ENCODE measurements around the gene ABCC8. TPM values are rescaled to one million over a fixed set of nuclear protein-coding genes. Genes with fewer than 3 reads are reported as not detected.
A peak's percentile ranks its signal among the peaks of the same experiment; 100 is the strongest.

ABCC8 gene
- total and polyA plus RNA-seq, 12 donors = 0.39 to 216 (median 4.0) TPM; not detected in 1

DNA sequence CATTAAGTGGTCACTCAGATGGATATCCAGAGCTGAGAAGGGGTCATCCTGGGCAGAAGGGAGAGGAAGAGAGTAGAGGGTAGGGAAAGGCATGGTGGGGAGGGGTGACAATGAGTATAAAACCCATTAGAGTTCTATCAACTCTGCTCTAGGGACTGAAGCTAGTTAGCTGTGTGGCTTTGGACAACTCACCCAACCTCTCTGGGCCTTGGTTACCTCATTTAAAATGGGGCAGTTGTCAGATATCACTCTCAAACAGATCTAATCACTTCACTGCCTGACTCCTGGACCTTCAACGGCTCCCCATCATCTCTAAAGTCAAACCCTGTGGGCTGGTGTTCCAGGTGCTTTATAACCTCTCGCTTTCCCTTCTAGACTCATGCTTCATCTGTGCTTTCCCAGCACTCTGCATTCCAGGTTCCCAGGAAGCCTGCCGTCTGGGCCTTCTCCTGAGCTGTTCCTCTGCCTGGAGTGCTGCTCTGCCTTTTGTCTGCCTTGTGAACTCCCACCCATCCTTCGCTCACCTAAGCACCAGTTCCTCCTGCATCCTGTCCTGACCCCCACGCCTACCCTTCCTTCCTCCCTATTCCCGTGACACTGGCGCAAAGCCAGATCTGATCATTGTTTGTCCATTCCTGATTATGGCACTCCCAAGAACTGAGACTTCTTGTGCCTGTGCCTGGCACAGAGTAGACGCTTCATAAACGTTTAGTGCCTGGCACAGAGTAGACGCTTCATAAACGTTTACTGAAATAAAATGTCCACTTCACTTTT lies 65.9 kb downstream of the ABCC8 start:
- TF ChIP-seq, protein P1, sequence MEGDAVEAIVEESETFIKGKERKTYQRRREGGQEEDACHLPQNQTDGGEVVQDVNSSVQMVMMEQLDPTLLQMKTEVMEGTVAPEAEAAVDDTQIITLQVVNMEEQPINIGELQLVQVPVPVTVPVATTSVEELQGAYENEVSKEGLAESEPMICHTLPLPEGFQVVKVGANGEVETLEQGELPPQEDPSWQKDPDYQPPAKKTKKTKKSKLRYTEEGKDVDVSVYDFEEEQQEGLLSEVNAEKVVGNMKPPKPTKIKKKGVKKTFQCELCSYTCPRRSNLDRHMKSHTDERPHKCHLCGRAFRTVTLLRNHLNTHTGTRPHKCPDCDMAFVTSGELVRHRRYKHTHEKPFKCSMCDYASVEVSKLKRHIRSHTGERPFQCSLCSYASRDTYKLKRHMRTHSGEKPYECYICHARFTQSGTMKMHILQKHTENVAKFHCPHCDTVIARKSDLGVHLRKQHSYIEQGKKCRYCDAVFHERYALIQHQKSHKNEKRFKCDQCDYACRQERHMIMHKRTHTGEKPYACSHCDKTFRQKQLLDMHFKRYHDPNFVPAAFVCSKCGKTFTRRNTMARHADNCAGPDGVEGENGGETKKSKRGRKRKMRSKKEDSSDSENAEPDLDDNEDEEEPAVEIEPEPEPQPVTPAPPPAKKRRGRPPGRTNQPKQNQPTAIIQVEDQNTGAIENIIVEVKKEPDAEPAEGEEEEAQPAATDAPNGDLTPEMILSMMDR (IDR thresholded peaks at IDR 0.05) = no peak
- TF ChIP-seq POLR2A (IDR thresholded peaks at IDR 0.05) = no peak
- peak overlapping the region in 1 of 5 donors; percentile 69 for H3K27ac ChIP-seq
- H3K9me3 ChIP-seq (replicated peaks in 1 of 3) = no peaks in the 10 kb centered on the region
- DNase-seq = peak in 6 of 7 donors; percentile 31 to 83 (median 48)
- intact Hi-C loops (cut with DNase I) = no loop called here
- H3K36me3 ChIP-seq (replicated peaks in 1 of 2) = no peaks in the 10 kb centered on the region
- H3K4me1 ChIP-seq (replicated peaks in 1 of 2) = peaks cover 0 to 10% of the 10 kb centered on the region in 2 donors
- H3K4me3 ChIP-seq = no peak overlapping the region
- WGBS, 4 donors = 52 to 56% (median 54%) methylated on average over 11 of the region's 11 CpGs
- H3K27me3 ChIP-seq = no peaks in the 10 kb centered on the region

DNA sequence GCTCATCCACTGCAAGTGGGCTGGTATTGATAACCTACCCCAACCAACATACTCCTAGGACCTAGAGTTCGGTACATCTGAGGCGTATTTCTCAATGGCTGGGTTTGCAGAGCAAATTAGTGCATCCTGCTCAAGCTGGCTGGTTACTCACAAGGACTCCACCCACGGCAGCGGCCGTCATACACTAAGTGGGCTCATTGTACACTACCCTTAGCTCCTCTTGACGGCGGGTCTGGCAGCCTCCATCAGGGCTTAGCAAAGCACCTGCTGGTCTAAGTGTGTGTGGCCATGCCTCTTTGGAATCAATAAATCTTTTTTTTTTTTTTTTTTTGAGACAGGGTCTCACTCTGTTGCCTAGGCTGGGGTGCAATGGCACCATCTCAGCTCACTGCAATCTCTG lies 68.0 kb downstream of the ABCC8 start:
- Histone ChIP-seq H3K36me3 (replicated peaks in 1 of 2) (no peaks in the 10 kb centered on the region), H3K9me3 (replicated peaks in 1 of 3) (no peaks in the 10 kb centered on the region), H3K4me1 (replicated peaks in 1 of 2) (peaks cover 0 to 16% of the 10 kb centered on the region in 2 donors), H3K27ac (no peak overlapping the region), H3K4me3 (no peak overlapping the region), H3K27me3 (no peaks in the 10 kb centered on the region)
- TF ChIP-seq POLR2A (IDR thresholded peaks at IDR 0.05) = no peak
- TF ChIP-seq, protein P1 (IDR thresholded peaks at IDR 0.05) = no peak
- no peak for DNase-seq
- intact Hi-C loops (cut with DNase I) = no loop called here
- WGBS, 4 donors = 90 to 94% (median 91%) methylated on average over 7 of the region's 7 CpGs

DNA sequence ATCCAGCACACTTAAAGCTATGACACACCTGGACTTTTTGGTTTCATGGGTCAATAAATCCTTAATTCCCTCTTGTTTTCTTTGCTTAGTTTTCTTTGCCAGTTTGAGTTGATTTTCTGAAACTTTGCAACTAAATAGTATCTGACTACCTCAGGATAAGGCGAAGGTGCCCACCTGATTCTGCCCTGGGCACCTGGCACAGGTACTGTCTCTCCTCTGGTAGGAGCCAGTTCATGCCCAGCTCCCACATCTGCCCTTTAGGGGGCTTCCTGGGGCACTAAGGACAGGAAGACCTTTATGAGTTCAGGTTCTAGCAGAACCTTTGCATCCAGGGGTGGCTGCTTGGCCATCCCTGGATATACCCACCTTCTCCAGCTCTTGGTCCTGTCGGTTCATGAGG lies 68.6 kb downstream of the ABCC8 start:
- peaks cover 0 to 16% of the 10 kb centered on the region in 2 donors for H3K4me1 ChIP-seq (replicated peaks in 1 of 2)
- H3K9me3 ChIP-seq (replicated peaks in 1 of 3) = no peaks in the 10 kb centered on the region
- intact Hi-C loops (cut with DNase I) = no loop called here
- no peaks in the 10 kb centered on the region for H3K36me3 ChIP-seq (replicated peaks in 1 of 2)
- TF ChIP-seq POLR2A (IDR thresholded peaks at IDR 0.05) = no peak
- no peak overlapping the region for H3K27ac ChIP-seq
- H3K4me3 ChIP-seq = no peak overlapping the region
- no peak for DNase-seq
- 71 to 82% (median 76%) methylated on average over 1 to 2 of the region's 2 CpGs for WGBS, 4 donors
- no peaks in the 10 kb centered on the region for H3K27me3 ChIP-seq

DNA sequence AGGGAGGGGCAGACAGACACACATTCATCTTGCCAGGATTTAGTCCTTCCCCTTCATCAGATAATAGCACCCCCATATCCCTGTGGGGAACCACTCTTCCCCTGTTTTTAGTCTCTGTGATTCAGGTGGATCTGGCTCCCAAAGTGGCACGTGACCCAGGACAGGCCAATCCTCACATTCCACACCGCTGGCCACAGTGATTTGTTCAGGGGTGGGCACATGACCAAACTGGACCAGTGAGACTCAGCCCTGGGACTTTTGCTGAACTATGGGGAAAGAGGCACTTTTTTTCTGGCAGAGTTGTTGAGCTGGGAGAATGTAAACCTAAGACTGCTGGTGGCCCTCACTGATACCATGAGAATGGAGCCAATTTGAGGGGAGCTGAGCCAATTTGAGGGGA lies 69.1 kb downstream of the ABCC8 start:
- H3K27me3 ChIP-seq = no peaks in the 10 kb centered on the region
- TF ChIP-seq, protein P1 (IDR thresholded peaks at IDR 0.05) = no peak
- no peak for TF ChIP-seq POLR2A (IDR thresholded peaks at IDR 0.05)
- H3K27ac ChIP-seq = peak overlapping the region in 1 of 5 donors; percentile 7
- DNase-seq = no peak
- H3K4me1 ChIP-seq (replicated peaks in 1 of 2) = peaks cover 0 to 16% of the 10 kb centered on the region in 2 donors
- 84 to 100% (median 91%) methylated on average over 2 of the region's 2 CpGs for WGBS, 4 donors
- H3K36me3 ChIP-seq (replicated peaks in 1 of 2) = no peaks in the 10 kb centered on the region
- no peak overlapping the region for H3K4me3 ChIP-seq
- H3K9me3 ChIP-seq (replicated peaks in 1 of 3) = no peaks in the 10 kb centered on the region
- intact Hi-C loops (cut with DNase I) = no loop called here

DNA sequence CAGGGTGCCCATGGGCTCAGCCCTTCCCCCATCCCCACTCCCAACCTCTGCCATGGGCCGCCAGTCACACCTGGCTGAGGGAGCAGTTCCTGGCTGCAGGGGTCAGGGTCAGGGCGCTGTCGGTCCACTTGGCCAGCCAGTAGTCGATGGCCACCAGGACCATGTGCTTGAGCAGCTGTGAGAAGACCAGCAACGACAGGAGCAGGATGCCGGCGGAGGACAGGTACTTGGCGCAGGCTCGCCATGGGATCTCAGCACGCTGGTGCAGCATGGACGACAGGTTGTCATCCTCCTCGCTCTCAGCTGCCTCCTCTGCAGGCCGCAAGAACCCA lies 69.9 kb downstream of the ABCC8 start:
- intact Hi-C loops (cut with DNase I) = no loop called here
- H3K27me3 ChIP-seq = no peaks in the 10 kb centered on the region
- peaks cover 0 to 16% of the 10 kb centered on the region in 2 donors for H3K4me1 ChIP-seq (replicated peaks in 1 of 2)
- H3K9me3 ChIP-seq (replicated peaks in 1 of 3) = no peaks in the 10 kb centered on the region
- TF ChIP-seq POLR2A (IDR thresholded peaks at IDR 0.05) = no peak
- TF ChIP-seq, protein P1 (IDR thresholded peaks at IDR 0.05) = no peak
- H3K4me3 ChIP-seq = no peak overlapping the region
- DNase-seq = no peak
- peak overlapping the region in 2 of 5 donors; percentile 78 to 82 for H3K27ac ChIP-seq
- no peaks in the 10 kb centered on the region for H3K36me3 ChIP-seq (replicated peaks in 1 of 2)
- 89 to 94% (median 93%) methylated on average over 8 to 13 of the region's 13 CpGs for WGBS, 4 donors
